GM19372 (cell line): ENCODE measurements around the gene TNFAIP8L1.
A peak's percentile ranks its signal among the peaks of the same experiment; 100 is the strongest.

Source experiments
- ATAC-seq: cut with Tn5 transposase; IDR thresholded peaks from one replicate; pipeline ENCODE4 v1.9.1; 2021; ENCODE audit warnings: mild to moderate bottlenecking, low read depth, moderate library complexity; ENCODE audit not compliant: unreplicated experiment

Gene TNFAIP8L1

GRCh38 chr19:4609878-4610511 is 29.3 kb upstream of the TNFAIP8L1 start:
- no peak for ATAC-seq

- no peak for ATAC-seq
Observed at GRCh38 chr19:4613254-4613751, 26.0 kb upstream of the TNFAIP8L1 start.

GRCh38 chr19:4618019-4618418 is 21.3 kb upstream of the TNFAIP8L1 start:
- ATAC-seq: no peak

GRCh38 chr19:4619668-4620294 is 19.5 kb upstream of the TNFAIP8L1 start:
- no peak for ATAC-seq

GRCh38 chr19:4620675-4621074 is 18.6 kb upstream of the TNFAIP8L1 start:
- ATAC-seq: no peak

- no peak for ATAC-seq
Observed at GRCh38 chr19:4622695-4623421, 16.5 kb upstream of the TNFAIP8L1 start.

GRCh38 chr19:4624301-4624700 is 15.0 kb upstream of the TNFAIP8L1 start:
- ATAC-seq: no peak

- no peak for ATAC-seq
Observed at GRCh38 chr19:4624733-4625362, 14.5 kb upstream of the TNFAIP8L1 start.

- ATAC-seq: no peak
Observed at GRCh38 chr19:4633140-4633967, 6.0 kb upstream of the TNFAIP8L1 start.

- ATAC-seq: no peak
Observed at GRCh38 chr19:4635754-4636116, 3.6 kb upstream of the TNFAIP8L1 start.

GRCh38 chr19:4636151-4636717 is 3.1 kb upstream of the TNFAIP8L1 start:
- no peak for ATAC-seq

GRCh38 chr19:4636761-4637160 is 2.6 kb upstream of the TNFAIP8L1 start:
- ATAC-seq: no peak

- ATAC-seq: no peak
Observed at GRCh38 chr19:4638317-4638716, 999 bp upstream of the TNFAIP8L1 start.

- peak; percentile 7 for ATAC-seq
Observed at GRCh38 chr19:4639531-4640246, 373 bp downstream of the TNFAIP8L1 start.

- no peak for ATAC-seq
Observed at GRCh38 chr19:4640247-4641000, 1.1 kb downstream of the TNFAIP8L1 start.

GRCh38 chr19:4641132-4641531 is 1.8 kb downstream of the TNFAIP8L1 start:
- ATAC-seq: no peak

- ATAC-seq: no peak
Observed at GRCh38 chr19:4642625-4643024, 3.3 kb downstream of the TNFAIP8L1 start.

GRCh38 chr19:4645718-4646117 is 6.4 kb downstream of the TNFAIP8L1 start:
- ATAC-seq: no peak
